PC-3 (cell line): ENCODE data around the gene CCDC142.

Experiments
- EZH2phosphoT487 ChIP-seq: fragments of 300-600 bp; sonication (generic); IDR thresholded peaks from 2 replicates; pipeline ENCODE4 v1.6.1; 2018; ENCODE audit warnings: mild to moderate bottlenecking, antibody characterized with exemption, low read length, borderline replicate concordance
- TF ChIP-seq, protein P1 (sequence below): fragments of 300-600 bp; sonication (generic); conservative IDR thresholded peaks from 2 replicates; pipeline ENCODE4 v1.5.1; 2017; ENCODE audit warnings: antibody characterized with exemption, low read depth, mild to moderate bottlenecking, low read length

DNA sequence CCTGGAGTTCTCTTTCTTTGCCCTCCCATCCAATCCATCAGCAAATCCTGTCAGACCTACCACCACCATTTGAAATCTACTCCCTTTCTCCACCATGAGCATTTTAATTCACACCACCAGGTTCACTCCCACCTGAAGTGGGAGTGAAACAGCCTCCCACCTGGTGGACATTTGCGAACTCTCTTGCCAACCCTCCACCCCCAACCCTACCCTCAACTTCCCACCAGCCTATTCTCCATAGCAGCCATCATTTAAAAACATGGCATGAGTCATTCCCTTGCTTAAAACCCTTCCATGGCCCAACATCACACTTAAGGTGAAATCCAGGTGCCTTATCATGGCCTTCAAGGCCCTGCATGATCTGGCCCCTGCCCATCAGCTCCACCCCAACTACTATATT lies 44.5 kb downstream of the CCDC142 start:
- TF ChIP-seq, protein P1, sequence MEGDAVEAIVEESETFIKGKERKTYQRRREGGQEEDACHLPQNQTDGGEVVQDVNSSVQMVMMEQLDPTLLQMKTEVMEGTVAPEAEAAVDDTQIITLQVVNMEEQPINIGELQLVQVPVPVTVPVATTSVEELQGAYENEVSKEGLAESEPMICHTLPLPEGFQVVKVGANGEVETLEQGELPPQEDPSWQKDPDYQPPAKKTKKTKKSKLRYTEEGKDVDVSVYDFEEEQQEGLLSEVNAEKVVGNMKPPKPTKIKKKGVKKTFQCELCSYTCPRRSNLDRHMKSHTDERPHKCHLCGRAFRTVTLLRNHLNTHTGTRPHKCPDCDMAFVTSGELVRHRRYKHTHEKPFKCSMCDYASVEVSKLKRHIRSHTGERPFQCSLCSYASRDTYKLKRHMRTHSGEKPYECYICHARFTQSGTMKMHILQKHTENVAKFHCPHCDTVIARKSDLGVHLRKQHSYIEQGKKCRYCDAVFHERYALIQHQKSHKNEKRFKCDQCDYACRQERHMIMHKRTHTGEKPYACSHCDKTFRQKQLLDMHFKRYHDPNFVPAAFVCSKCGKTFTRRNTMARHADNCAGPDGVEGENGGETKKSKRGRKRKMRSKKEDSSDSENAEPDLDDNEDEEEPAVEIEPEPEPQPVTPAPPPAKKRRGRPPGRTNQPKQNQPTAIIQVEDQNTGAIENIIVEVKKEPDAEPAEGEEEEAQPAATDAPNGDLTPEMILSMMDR: no peak
- no peak for TF ChIP-seq EZH2phosphoT487
